NCI-H1930 (cell line): Measurements from ENCODE around the gene SOX21.
A peak's percentile ranks its signal among the peaks of the same experiment; 100 is the strongest.
"Not testable (repeated sequence)": the region's sequence is repeated elsewhere in the genome, so short reads cannot be mapped to it uniquely, and the experiment has no call there.

Experiments
- DNase-seq, 2 experiments: peaks; one replicate each; lab custom pipeline; 2025; lab: John Stamatoyannopoulos, UW

SOX21 gene

DNA sequence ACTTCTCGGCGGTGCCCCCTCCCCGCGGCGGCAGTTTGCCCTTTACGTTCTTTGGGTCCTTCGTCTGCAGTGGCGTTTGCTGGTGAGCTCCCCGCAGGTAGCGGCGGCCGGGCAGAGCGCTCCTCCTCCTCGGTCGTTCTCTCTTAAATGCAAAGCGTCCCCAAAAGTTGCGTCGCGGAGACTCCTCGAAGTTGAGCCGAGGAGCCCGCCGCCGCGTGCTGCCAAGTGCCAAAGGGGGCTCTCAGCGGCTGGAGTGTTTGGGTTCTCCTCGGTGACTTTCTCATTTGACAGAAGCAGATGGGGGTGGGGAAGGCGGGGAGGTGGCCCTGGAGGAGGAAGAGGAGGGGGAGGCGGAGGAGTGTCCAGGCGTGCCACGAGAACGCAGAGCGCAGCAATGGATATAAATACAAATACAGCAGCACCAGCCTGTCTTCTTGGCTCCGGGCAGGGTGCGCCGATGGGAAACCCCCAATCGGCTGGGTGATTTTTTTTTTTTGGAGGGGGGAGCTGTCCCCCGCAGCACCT, at the start of gene SOX21:
Gene SOX21, minus strand, starts transcription at position 259 of the 525 bp plus-strand sequence. CDS start 496 bp downstream, outside the sequence.
- DNase-seq, result no peak

- DNase-seq, result no peak
These were observed 49.1 kb upstream of the SOX21 start for GRCh38 chr13:94761407-94761806.

DNA sequence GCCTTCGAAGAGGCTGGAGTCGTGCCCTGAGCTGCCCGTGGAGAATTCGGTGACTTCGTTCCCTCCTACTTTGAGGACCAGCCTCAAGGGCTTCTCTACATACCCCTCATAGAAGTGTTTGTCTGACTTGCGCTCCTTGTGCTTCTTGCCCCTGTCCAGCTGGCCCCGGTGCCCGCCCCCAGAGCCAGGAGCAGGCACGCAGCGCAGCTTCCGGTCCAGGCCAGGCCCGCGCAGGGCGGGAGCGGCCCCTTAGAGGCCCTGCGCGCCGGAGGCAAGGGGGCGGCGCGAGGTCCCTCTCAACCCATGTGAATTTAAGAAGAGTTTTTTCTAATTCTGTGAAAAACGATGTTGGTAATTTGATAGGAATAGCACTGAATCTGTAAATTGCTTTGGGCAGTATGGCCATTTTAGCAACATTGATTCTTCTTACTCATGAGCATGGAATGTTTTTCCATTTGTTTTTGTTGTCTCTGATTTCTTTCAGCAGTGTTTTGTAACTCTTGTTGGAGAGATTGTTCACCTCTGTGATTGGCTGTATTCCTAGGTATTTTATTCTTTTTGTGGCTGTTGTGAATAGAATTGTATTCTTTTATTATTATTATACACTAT, 46.9 kb upstream of the SOX21 start:
- no peak for DNase-seq

GRCh38 chr13:94758436-94758960, 46.2 kb upstream of the SOX21 start:
- DNase-seq, result no peak

GRCh38 chr13:94753327-94753726, 41.0 kb upstream of the SOX21 start:
- peak in 1 of 2 experiments; percentile 66 for DNase-seq

DNA sequence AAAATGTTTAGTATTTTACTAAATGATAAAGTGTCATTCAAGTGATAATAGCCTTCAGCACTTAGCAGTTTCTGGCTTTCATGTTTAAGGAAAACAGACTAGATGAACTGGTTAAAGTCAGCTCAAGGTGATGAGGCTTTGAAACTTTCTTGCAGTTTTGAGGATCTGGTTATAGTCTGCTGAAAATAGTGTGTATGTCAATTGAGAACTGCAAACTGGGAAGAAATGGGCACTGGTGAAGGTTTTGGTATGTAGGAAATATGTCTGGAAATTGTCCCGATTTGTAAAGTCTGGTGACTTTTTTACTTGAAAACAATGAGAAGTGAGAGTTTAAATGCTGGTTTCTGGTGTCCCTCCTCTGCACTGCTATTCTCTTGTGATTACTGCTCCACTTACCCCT, 36.8 kb upstream of the SOX21 start:
- no peak for DNase-seq

GRCh38 chr13:94739235-94739634, 26.9 kb upstream of the SOX21 start:
- DNase-seq, result no peak

DNA sequence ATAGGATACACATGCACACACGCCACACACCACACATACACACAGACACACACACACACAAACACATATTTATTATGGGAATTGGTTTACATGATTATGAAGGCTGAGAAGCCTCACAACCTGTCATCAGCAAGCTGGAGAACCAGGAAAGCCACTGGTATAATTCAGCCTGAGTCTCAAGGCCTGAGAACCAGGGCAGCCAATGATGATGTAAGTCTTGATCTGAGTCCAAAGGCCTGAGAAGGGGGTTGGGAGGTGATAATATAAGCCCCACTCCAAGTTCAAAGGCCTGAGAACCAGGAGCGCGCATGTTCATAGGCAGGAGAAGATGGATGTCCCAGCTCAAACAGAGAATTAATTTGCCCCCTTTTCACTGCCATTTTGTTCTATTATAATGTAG, 18.7 kb upstream of the SOX21 start:
- no peak for DNase-seq

DNA sequence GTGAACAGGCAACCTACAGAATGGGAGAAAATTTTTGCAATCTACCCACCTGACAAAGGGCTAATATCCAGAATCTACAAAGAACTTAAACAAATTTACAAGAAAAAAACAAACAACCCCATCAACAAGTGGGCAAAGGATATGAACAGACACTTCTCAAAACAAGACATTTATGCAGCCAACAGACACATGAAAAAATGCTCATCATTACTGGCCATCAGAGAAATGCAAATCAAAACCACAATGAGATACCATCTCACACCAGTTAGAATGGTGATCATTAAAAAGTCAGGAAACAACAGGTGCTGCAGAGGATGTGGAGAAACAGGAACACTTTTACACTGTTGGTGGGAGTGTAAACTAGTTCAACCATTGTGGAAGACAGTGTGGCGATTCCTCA, 17.6 kb upstream of the SOX21 start:
- not testable (repeated sequence) for DNase-seq

DNA sequence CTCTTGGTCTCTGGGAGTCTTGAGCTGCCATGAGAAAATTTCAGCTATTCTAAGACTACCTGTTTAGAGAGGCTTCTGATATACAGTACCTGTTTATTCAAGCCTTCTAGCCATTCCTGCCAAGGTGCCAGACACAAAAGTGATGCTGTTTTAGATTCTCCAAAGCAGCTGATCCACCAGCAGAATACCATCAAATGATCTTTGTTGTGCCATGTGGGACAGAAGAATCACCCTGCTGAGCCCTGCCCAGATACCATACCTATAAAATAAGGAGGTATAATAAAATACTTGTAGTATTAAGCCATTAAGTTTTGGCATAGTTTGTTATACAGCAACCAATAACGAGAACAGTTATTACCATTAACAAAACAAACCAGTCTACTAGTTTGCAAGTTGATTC, 14.1 kb upstream of the SOX21 start:
- no peak for DNase-seq

DNA sequence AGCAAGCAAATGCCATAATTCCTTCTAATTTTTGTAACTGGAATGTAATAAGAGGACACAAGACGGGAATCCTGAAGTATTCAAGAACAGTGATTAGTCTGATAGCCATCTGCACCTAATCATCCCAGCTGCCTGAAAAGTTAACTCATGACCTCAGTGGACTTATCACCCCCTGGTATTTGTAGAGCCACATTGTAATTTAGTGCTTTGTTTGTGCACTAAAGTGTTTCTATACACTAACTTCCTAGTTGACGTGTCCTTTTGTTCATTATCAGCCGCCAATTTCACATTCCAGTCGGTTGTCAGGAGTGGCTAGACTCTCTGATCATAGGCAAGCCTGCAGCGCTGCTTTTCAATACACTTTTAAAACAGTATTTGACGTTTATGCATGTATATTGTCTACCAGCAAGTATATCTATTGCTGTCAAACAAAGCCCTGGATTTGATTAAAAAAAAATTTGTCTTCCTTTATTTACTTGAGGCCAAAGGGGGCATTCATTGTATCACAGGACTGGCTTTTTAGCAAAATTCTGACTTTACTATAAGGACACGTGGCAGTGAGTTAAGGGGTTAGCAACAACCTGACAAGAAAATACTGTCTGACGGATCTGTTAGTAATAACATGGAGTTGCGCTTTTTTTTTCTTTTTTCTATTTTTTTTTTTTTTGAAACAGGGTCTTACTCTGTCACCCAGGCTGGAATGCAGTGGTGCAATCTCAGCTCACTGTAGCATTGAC, 10.4 kb upstream of the SOX21 start:
- DNase-seq, result no peak

GRCh38 chr13:94718697-94719096, 6.4 kb upstream of the SOX21 start:
- not testable (repeated sequence) for DNase-seq

DNA sequence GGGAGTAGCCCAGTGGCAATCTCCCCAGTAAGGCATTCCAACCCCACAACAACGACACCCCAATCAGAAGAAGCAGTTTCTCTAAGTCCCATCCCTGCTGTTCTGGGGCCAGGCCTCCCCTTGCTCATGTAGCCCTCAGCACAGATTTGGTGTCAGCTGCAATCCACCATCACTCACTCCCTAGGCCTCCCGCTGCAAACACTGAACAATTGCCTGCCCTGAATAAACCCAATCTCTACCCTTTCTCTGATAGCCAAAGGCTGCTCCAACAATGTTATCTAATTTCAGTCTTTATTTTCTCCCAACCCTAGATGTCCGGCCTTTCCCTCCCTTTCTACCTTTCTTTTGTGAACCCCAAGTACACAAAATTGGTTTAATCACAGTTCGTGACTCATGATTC, 5.6 kb upstream of the SOX21 start:
- no peak for DNase-seq

DNA sequence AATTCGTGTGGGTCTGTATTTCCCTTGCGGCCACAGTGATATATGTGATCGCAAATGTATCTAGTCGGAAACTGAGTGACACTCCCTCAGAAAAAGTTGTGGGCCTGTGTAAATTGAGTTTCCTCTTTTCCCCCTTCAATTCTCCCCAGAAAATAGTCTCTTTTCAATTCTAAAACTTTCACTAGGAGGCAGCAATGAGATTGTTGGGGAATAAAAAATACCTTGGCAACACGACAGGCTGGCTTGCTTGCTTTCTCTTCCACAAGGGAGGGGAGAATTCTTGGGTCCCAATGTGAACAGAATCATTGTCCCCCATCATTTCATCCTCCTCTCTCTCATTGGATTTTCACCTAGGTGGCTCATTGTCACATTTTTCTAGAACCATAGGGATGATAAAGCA, 3.7 kb upstream of the SOX21 start:
- DNase-seq, result no peak

- no peak for DNase-seq
These were observed 1.3 kb upstream of the SOX21 start for GRCh38 chr13:94713561-94714182.

DNA sequence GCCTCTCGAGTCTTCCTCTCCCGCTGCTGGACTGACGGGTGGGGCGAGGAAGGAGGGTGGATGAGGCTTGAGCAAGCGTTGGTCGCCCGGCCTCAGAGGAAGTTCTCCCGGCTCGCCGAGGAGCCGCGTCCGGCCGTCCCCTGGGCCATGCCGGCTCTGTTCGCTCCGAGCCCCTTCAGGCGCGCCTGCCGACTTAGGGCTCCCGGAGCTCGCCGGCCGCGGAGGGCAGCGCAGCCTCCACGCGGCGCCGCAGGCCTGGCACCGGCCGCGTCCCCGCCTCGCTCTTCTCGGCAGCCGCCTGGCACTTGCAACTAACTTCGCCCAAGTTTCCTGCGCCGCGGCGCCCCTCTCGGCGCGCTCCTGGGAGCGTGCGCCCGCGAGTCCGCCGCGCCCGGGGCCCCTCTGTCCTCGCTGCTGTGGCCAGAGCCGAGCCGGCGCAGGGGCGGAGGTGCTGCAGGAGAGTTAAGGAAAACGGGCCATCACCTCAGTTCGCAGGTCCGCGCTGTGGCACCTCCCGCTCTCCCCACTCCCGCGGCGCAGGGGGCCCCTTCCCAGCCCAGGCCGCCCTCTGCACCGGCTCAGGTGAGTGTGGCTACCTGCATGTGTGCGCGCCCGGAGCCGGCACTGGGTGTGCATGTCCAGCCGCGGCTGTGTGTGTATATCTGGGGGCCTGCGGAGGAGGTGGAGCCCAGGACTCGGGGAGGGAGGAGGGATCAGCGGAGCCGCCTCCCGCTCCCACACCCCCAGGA, 641 bp upstream of the SOX21 start:
- DNase-seq, result peak; percentile 21 to 28

DNA sequence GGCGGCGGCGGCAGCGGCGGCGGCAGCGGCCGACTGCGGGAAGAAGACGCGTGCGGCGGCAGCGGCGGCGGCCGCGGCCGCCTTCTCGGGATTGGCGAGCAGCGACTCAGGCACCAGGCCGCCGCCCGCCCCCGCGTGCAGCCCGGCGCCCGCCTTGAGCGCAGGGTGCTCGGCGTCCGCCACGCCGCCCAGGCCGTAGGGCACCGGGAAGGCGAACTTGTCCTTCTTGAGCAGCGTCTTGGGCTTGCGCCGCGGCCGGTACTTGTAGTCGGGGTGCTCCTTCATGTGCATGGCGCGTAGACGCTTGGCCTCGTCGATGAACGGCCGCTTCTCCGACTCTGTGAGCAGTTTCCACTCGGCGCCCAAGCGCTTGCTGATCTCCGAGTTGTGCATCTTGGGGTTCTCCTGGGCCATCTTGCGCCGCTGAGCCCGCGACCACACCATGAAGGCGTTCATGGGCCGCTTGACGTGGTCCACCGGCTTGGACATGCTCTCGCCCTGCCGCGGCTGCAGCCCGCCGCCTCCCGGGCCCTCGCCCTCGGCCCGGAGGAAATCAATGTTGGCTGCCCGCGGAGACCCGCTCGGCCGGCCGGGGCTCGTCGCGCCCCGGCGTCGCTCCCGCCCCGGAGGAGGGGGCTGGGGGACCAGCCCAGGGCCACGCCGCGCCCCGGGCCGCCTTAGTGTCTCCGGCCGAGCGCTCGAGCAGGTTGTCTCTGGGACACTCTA, 621 bp downstream of the SOX21 start:
- no peak for DNase-seq

GRCh38 chr13:94710881-94711560, 1.3 kb downstream of the SOX21 start:
- DNase-seq, result peak; percentile 16 to 19

- no peak for DNase-seq
These were observed 2.1 kb downstream of the SOX21 start for GRCh38 chr13:94710065-94710781.
